Lower lobe of right lung (tissue), 2 donors: ENCODE results near the gene SLC38A9. TPM values are rescaled to one million over a fixed set of nuclear protein-coding genes. Genes with fewer than 3 reads are reported as not detected.

ENCODE experiments used
- ATAC-seq, 2 donors: fragments of 200-7000 bp; cut with Tn5 transposase; one replicate each; pipeline ENCODE4 v1.9.1; 2020 to 2022; ENCODE audit warnings: mild to moderate bottlenecking in 2 of 2, moderate library complexity in 2 of 2
- DNase-seq: peaks from one replicate; pipeline ENCODE4 v3.0.0-alpha.2; 2020
- H3K27ac ChIP-seq: fragments of 200-600 bp; one replicate; pipeline ENCODE4 v1.8.0; 2022
- H3K27me3 ChIP-seq: fragments of 200-600 bp; one replicate; pipeline ENCODE4 v1.8.0; 2022; ENCODE audit warnings: low read depth
- H3K36me3 ChIP-seq: fragments of 200-600 bp; one replicate; pipeline ENCODE4 v1.8.0; 2022; ENCODE audit warnings: mild to moderate bottlenecking
- H3K4me1 ChIP-seq: fragments of 200-600 bp; one replicate; pipeline ENCODE4 v1.8.0; 2022
- H3K4me3 ChIP-seq: fragments of 200-600 bp; one replicate; pipeline ENCODE4 v1.8.0; 2022; ENCODE audit warnings: mild to moderate bottlenecking
- H3K9me3 ChIP-seq: fragments of 200-600 bp; one replicate; pipeline ENCODE4 v1.8.0; 2022
- intact Hi-C: fragments of 100-400 bp; cut with DNase I; formaldehyde crosslinking; loops from one replicate; pipeline ENCODE4 v1.11.0; 2022
- total RNA-seq: library from RNA; stranded (reverse); fragmentation: NEBNext Ultra II Directional; extraction: Animal tissue kit (Norgen Biotek cat#: 25700); gene quantifications from one replicate; pipeline ENCODE4 v1.2.1, GENCODE V29; 2021
- TF ChIP-seq, protein P1 (sequence below): fragments of 200-600 bp; IDR thresholded peaks from one replicate; pipeline ENCODE4 v1.8.0; 2022; ENCODE audit warnings: antibody characterized with exemption, mild to moderate bottlenecking
- donor health status: DM: no; HTN: yes; CAD: no; lungs with severe emphysema.

Gene SLC38A9
- total RNA-seq, 1 donor from 2014 or later = 23.8 TPM

- intact Hi-C loops = no loop called here
- peaks cover 15% of the 10 kb centered on the region for H3K36me3 ChIP-seq
- no peaks in the 10 kb centered on the region for H3K4me1 ChIP-seq
- H3K27me3 ChIP-seq = no peaks in the 10 kb centered on the region
- H3K4me3 ChIP-seq = no peak overlapping the region
- no peak overlapping the region for H3K27ac ChIP-seq
- TF ChIP-seq, protein P1, sequence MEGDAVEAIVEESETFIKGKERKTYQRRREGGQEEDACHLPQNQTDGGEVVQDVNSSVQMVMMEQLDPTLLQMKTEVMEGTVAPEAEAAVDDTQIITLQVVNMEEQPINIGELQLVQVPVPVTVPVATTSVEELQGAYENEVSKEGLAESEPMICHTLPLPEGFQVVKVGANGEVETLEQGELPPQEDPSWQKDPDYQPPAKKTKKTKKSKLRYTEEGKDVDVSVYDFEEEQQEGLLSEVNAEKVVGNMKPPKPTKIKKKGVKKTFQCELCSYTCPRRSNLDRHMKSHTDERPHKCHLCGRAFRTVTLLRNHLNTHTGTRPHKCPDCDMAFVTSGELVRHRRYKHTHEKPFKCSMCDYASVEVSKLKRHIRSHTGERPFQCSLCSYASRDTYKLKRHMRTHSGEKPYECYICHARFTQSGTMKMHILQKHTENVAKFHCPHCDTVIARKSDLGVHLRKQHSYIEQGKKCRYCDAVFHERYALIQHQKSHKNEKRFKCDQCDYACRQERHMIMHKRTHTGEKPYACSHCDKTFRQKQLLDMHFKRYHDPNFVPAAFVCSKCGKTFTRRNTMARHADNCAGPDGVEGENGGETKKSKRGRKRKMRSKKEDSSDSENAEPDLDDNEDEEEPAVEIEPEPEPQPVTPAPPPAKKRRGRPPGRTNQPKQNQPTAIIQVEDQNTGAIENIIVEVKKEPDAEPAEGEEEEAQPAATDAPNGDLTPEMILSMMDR = no peak
- ATAC-seq = no peak
- DNase-seq = no peak
- H3K9me3 ChIP-seq = no peaks in the 10 kb centered on the region
These were observed 62.2 kb downstream of the SLC38A9 start for GRCh38 chr5:55649963-55650362.

DNA sequence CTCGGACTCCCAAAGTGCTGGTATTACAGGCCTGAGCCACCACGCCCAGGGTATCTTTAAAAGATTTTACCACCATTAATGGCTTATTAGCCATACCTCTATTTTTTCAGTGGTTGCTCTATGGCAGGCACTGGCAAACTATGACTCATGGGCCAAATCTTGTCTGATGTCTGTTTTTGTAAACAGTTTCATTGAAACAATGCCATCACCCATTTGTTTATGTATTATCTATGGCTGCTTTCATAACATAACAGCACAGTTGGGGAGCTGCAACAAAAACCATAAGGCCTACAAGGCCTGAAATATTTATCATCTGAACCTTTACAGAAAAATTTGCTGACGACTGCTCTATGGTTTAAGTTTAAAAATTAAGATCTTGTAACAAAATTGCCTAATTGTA is 66.8 kb downstream of the SLC38A9 start:
- Histone ChIP-seq H3K36me3 (no peaks in the 10 kb centered on the region), H3K4me1 (no peaks in the 10 kb centered on the region), H3K27ac (no peak overlapping the region), H3K27me3 (no peaks in the 10 kb centered on the region), H3K9me3 (no peaks in the 10 kb centered on the region), H3K4me3 (no peak overlapping the region)
- DNase-seq = no peak
- TF ChIP-seq, protein P1 = no peak
- intact Hi-C loops = no loop called here
- ATAC-seq = no peak

DNA sequence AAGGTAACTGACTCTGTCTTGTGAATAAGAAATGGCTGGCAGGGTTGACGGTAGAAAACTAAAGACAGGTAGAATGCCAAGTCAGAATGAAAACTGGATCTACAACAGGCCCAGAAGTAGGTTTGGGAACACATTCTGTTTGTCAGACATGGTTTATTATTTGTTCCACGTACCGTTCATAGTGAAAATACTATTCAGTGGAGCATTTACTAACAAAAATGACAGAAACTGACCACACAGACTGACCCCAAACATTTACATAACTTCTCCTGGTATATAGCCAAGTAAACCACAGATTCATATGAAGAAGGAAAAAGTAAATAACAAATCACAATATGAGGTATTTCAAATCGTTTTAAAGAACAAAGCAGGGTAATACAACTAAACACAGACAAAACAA is 73.7 kb downstream of the SLC38A9 start:
- Histone ChIP-seq H3K27me3 (no peaks in the 10 kb centered on the region), H3K4me1 (peaks cover 49% of the 10 kb centered on the region), H3K27ac (peak overlapping the region; percentile 43), H3K9me3 (no peaks in the 10 kb centered on the region), H3K4me3 (no peak overlapping the region), H3K36me3 (no peaks in the 10 kb centered on the region)
- no peak for DNase-seq
- TF ChIP-seq, protein P1 = no peak
- ATAC-seq = no peak
- intact Hi-C loops = no loop called here

GRCh38 chr5:55638051-55638450 is 74.1 kb downstream of the SLC38A9 start:
- DNase-seq (no peak), ATAC-seq (no peak)
- TF ChIP-seq, protein P1 = no peak
- no peak overlapping the region for H3K4me3 ChIP-seq
- no peaks in the 10 kb centered on the region for H3K36me3 ChIP-seq
- peak overlapping the region; percentile 43 for H3K27ac ChIP-seq
- H3K9me3 ChIP-seq = no peaks in the 10 kb centered on the region
- intact Hi-C loops = no loop called here
- H3K4me1 ChIP-seq = peaks cover 53% of the 10 kb centered on the region
- no peaks in the 10 kb centered on the region for H3K27me3 ChIP-seq

- H3K36me3 ChIP-seq = no peaks in the 10 kb centered on the region
- DNase-seq (no peak), ATAC-seq (peak; percentile 77 to 79)
- TF ChIP-seq, protein P1 = no peak
- H3K9me3 ChIP-seq = no peaks in the 10 kb centered on the region
- no peaks in the 10 kb centered on the region for H3K27me3 ChIP-seq
- H3K27ac ChIP-seq = peak overlapping the region; percentile 53
- no peak overlapping the region for H3K4me3 ChIP-seq
- intact Hi-C loops = no loop called here
- H3K4me1 ChIP-seq = peaks cover 59% of the 10 kb centered on the region
These were observed 75.4 kb downstream of the SLC38A9 start for GRCh38 chr5:55636683-55637082.

DNA sequence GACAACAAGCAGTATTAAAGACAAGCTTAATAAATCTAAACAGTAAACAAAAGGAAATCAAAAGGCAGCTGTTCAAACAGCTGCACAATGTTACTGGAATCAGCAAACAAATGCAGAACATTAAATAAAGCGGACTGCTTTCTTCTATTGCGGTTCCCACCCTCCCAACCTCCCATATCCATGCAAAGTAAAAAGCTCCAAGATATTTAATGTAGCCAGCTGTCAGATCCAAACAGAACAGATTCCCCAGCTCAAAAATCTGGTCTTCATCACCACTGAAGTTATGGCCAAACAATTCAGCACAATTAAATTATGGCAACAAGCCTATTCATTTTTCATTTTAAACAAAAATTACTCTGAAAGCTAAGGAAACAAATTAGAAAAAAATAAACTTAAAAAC is 75.9 kb downstream of the SLC38A9 start:
- H3K27me3 ChIP-seq = no peaks in the 10 kb centered on the region
- peak overlapping the region; percentile 53 for H3K27ac ChIP-seq
- DNase-seq (no peak), ATAC-seq (peak; percentile 20 to 41)
- no peaks in the 10 kb centered on the region for H3K9me3 ChIP-seq
- TF ChIP-seq, protein P1 = no peak
- intact Hi-C loops = no loop called here
- no peak overlapping the region for H3K4me3 ChIP-seq
- peaks cover 59% of the 10 kb centered on the region for H3K4me1 ChIP-seq
- peaks cover under 1% of the 10 kb centered on the region for H3K36me3 ChIP-seq
